Heart right ventricle (tissue), 16 donors: ENCODE measurements around the gene RNF113B. TPM values are rescaled to one million over a fixed set of nuclear protein-coding genes. Genes with fewer than 3 reads are reported as not detected.
A peak's percentile ranks its signal among the peaks of the same experiment; 100 is the strongest.

ENCODE experiments used
- ATAC-seq, 8 donors: fragments of 200-7000 bp; cut with Tn5 transposase; one replicate each; pipeline ENCODE4 v1.9.1; 2020; ENCODE audit warnings: mild to moderate bottlenecking in 8 of 8, moderate library complexity in 8 of 8, moderate number of reproducible peaks in 1 of 8
- DNase-seq, 2 donors: peaks; one replicate each; pipeline ENCODE4 v3.0.0-alpha.2; 2020
- H3K27ac ChIP-seq, 10 donors: fragments of 200-600 bp; sonication (generic) in 2 of 10; one replicate each; pipeline versions ENCODE4 v1.5.0 to v1.8.0; 2020 to 2022; ENCODE audit warnings: mild to moderate bottlenecking in 3 of 10
- H3K27me3 ChIP-seq, 7 donors: fragments of 200-600 bp; one replicate each; pipeline ENCODE4 v1.8.0; 2021 to 2022; ENCODE audit warnings: mild to moderate bottlenecking in 2 of 7
- H3K36me3 ChIP-seq, 9 donors: fragments of 200-600 bp; sonication (generic) in 1 of 9; one replicate each; pipeline versions ENCODE4 v1.5.0 to v1.8.0; 2020 to 2022; ENCODE audit warnings: mild to moderate bottlenecking in 2 of 9
- H3K4me1 ChIP-seq, 9 donors: fragments of 200-600 bp; sonication (generic) in 1 of 9; one replicate each; pipeline versions ENCODE4 v1.5.0 to v1.8.0; 2020 to 2022; ENCODE audit warnings: mild to moderate bottlenecking in 4 of 9
- H3K4me3 ChIP-seq, 10 donors: fragments of 200-600 bp; sonication (generic) in 2 of 10; one replicate each; pipeline versions ENCODE4 v1.5.0 to v1.8.0; 2020 to 2022; ENCODE audit warnings: mild to moderate bottlenecking in 7 of 10, moderate library complexity in 2 of 10
- H3K9me3 ChIP-seq, 11 donors: fragments of 200-600 bp in 10 of 11; sonication (generic) in 2 of 11; one replicate each; pipeline versions ENCODE4 v1.5.0 to v1.8.0; 2013 to 2022; ENCODE audit warnings: mild to moderate bottlenecking in 2 of 11, control low read depth in 1 of 11, moderate library complexity in 1 of 11
- WGBS, 2 donors: extraction: QIAGEN DNeasy Blood & Tissue Kit; methylation state at CpG; one replicate each; pipeline ENCODE4 v1.1.7; 2013; ENCODE audit warnings: inconsistent platforms in 1 of 2; 5-methylcytosine and 5-hydroxymethylcytosine counted together
- intact Hi-C, 10 donors: fragments of 100-400 bp; cut with DNase I; formaldehyde crosslinking; loops; one replicate each; pipeline versions ENCODE4 v1.11.1 to v1.14.2; 2022
- polyA plus RNA-seq, 2 donors: library from polyadenylated mRNA; stranded (reverse); fragments of 200-250 nt; gene quantifications; one replicate each; pipeline ENCODE4 v1.2.3, GENCODE V29; 2013
- total RNA-seq, 10 donors: library from RNA; stranded (reverse); fragmentation: NEBNext Ultra II Directional in 3 of 10; extraction: Animal tissue kit (Norgen Biotek cat#: 25700) in 3 of 10; gene quantifications; one replicate each; pipeline versions ENCODE4 v1.2.1 to v1.2.4, GENCODE V29; 2021 to 2023
- TF ChIP-seq, protein P1 (sequence below), 9 donors: fragments of 200-600 bp; sonication (generic) in 2 of 9; IDR thresholded peaks; one replicate each; pipeline versions ENCODE4 v1.5.0 to v1.8.0; 2021 to 2022; ENCODE audit warnings: antibody characterized with exemption in 9 of 9, mild to moderate bottlenecking in 5 of 9, moderate library complexity in 1 of 9
- donor health status: Arrhythmogenic right ventricular cardiomyopathy.
- donor health status: ischemic (EF 13 %, LVEDD 7.1; RV severe dilation, severe dysfunction).
- donor health status: healthy with polysubstance abuse.
- donor health status: DM: no; HTN: yes; CAD: no.
- donor health status: DM: no; HTN: no; CAD: no.
- donor health status: ischemic (EF 25% LVEDD 6.9; RV normal size, moderate dysfunction).
- donor health status: ischemic (EF 25% LVEDD 5.7; RV mildly dilated, moderate dysfunction).
- donor health status: healthy.
- donor health status: DM: yes; HTN: yes; CAD: no.
- donor health status: Ischemic cardiomyopathy.
- donor health status: ischemic (EF 35%, LVEDD 5.7; RV mildly dilated, moderate dysfunction).
- donor health status: nonischemic (EF 11% LVEDD 7.7; RV severe dilation, severe dysfunction).
- donor health status: DM: yes; HTN: yes; CAD: no.
- donor health status: PGD.
- donor health status: ischemic (EF 29% LVEDD 5.4; RV normal size, mild dysfunction).
- donor health status: nonischemic (EF 23%, LVEDD 6.1; RV moderate dilation, normal function).

Gene RNF113B
- total and polyA plus RNA-seq, 12 donors = not detected

DNA sequence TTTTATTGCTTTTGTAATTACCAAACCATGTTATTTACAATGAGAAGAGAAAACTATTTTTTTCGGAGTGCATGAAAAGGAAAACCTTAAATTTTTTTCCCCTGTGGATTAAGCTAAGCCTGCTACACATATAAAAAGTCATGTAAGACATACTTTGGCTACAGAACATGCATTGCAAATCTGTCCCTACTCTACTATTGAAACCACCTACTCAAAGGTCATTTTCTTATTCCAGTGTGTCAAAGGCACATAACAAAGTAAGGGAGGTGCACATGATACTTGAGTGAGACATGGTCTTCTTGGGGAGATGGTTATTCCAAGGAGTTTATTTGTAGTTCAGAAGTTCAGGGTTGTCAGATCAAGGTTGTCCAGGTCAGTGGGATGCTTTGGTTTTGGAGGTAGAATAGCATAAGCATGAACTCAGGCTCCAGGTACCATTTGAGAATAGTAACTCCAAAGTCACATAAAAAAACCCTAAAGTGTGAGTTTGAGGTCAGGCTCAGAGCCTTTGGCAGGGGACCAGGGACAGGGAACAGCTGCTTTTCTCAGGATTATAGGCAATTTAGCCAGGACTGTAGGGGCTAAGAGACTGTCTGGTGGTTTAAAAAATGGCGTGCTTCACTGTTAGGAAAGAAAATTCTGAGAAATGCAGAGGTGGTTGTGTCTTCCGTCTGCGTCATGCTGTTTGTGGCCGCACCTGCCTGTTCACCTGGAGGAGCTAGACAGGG lies 18.7 kb downstream of the RNF113B start:
- WGBS, 2 donors = 83% methylated on average over 5 of the region's 5 CpGs
- DNase-seq (peak in 1 of 2 donors; percentile 21), ATAC-seq (peak in 2 of 8 donors; percentile 61)
- Histone ChIP-seq H3K36me3 (peaks cover 0 to 12% (median 0%) of the 10 kb centered on the region in 9 donors), H3K27ac (no peak overlapping the region), H3K27me3 (no peaks in the 10 kb centered on the region), H3K9me3 (no peaks in the 10 kb centered on the region), H3K4me3 (no peak overlapping the region), H3K4me1 (peaks cover 0 to 11% (median 0%) of the 10 kb centered on the region in 9 donors)
- TF ChIP-seq, protein P1, sequence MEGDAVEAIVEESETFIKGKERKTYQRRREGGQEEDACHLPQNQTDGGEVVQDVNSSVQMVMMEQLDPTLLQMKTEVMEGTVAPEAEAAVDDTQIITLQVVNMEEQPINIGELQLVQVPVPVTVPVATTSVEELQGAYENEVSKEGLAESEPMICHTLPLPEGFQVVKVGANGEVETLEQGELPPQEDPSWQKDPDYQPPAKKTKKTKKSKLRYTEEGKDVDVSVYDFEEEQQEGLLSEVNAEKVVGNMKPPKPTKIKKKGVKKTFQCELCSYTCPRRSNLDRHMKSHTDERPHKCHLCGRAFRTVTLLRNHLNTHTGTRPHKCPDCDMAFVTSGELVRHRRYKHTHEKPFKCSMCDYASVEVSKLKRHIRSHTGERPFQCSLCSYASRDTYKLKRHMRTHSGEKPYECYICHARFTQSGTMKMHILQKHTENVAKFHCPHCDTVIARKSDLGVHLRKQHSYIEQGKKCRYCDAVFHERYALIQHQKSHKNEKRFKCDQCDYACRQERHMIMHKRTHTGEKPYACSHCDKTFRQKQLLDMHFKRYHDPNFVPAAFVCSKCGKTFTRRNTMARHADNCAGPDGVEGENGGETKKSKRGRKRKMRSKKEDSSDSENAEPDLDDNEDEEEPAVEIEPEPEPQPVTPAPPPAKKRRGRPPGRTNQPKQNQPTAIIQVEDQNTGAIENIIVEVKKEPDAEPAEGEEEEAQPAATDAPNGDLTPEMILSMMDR (IDR thresholded peaks at IDR 0.05) = no peak
- intact Hi-C loops = no loop called here

DNA sequence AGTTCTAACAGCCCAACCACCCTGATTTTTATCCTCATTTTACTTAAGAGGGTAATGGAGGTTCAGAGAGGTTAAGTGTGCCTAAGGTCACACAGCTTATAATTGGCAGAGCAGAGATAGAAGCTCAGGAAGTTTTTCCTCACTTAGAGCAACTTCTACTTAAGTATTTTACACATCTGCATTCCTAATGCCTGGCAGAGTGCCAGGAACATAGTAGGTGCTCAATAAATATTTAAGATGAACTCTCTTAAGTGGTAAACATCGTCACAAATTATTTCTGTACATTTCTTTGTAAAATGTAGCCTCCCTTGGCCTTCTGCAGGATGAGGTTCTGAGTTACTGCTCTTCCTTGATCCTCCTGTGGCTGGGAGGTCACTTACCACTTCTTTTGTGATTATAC lies 19.5 kb downstream of the RNF113B start:
- DNase-seq (no peak), ATAC-seq (no peak)
- Histone ChIP-seq H3K9me3 (no peaks in the 10 kb centered on the region), H3K27me3 (no peaks in the 10 kb centered on the region), H3K4me1 (peaks cover 0 to 11% (median 0%) of the 10 kb centered on the region in 9 donors), H3K4me3 (no peak overlapping the region), H3K36me3 (peaks cover 0 to 12% (median 0%) of the 10 kb centered on the region in 9 donors), H3K27ac (no peak overlapping the region)
- TF ChIP-seq, protein P1 (IDR thresholded peaks at IDR 0.05) = no peak
- WGBS, 2 donors = 92 to 97% methylated on average over 1 of the region's 1 CpG
- intact Hi-C loops = no loop called here

DNA sequence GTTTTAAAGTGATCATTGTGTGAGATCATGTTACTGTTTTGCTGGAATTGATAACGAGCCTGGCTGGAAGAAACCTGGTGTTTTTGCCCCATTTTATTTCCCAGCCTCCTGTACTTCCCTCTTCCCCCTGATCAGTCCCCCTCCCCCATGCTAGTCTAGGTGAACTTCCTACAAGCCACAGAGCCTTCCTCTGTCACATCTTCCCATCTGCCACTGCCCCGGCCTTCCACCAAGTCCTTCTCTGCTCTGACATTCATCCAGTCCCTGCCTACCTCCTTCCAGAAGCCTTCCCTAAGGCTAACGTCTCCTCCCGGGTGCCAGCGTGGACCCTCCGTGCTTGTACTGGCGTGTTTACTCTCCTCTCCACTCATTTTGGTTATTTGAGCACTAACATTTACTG lies 19.9 kb downstream of the RNF113B start:
- peaks cover 0 to 12% (median 0%) of the 10 kb centered on the region in 9 donors for H3K36me3 ChIP-seq
- no peak for DNase-seq
- intact Hi-C loops = no loop called here

DNA sequence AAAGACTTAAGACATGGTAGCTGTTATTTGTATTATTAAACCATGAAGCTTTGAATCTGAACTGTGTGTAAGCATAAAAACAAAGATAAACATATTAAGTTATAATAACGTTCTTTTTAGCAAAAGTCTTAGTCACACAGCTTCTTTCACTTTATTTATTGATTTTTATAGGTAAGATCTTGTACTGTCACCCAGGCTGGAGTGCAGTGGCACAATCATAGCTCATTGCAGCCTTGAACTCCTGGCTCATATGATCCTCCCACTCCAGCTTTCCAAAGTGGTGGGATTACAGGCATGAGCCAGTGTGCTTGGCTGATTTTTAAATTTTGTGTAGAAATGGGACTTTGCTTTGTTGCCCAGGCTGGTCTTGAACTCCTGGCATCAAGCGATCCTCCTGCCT lies 20.8 kb downstream of the RNF113B start:
- DNase-seq = no peak
- WGBS, 2 donors = 74 to 90% methylated on average over 2 of the region's 2 CpGs
- no peaks in the 10 kb centered on the region for H3K27me3 ChIP-seq
- no peak overlapping the region for H3K27ac ChIP-seq
- intact Hi-C loops = no loop called here
- ATAC-seq = no peak
- TF ChIP-seq, protein P1 (IDR thresholded peaks at IDR 0.05) = no peak
- no peaks in the 10 kb centered on the region for H3K9me3 ChIP-seq
- H3K4me3 ChIP-seq = no peak overlapping the region
- peaks cover 0 to 12% (median 0%) of the 10 kb centered on the region in 9 donors for H3K36me3 ChIP-seq
- H3K4me1 ChIP-seq = peaks cover 0 to 11% (median 0%) of the 10 kb centered on the region in 9 donors

More for the DNA sequence above, 19.9 kb downstream of the RNF113B start:
- Histone ChIP-seq H3K9me3 (no peaks in the 10 kb centered on the region), H3K27me3 (no peaks in the 10 kb centered on the region), H3K4me3 (no peak overlapping the region), H3K4me1 (peaks cover 0 to 11% (median 0%) of the 10 kb centered on the region in 9 donors), H3K27ac (no peak overlapping the region)
- TF ChIP-seq, protein P1 (IDR thresholded peaks at IDR 0.05) = no peak
- WGBS, 2 donors = 90 to 92% methylated on average over 7 of the region's 7 CpGs
- no peak for ATAC-seq
